ENCODE data around the gene SWI5.

- TF ChIP-seq, protein P1, sequence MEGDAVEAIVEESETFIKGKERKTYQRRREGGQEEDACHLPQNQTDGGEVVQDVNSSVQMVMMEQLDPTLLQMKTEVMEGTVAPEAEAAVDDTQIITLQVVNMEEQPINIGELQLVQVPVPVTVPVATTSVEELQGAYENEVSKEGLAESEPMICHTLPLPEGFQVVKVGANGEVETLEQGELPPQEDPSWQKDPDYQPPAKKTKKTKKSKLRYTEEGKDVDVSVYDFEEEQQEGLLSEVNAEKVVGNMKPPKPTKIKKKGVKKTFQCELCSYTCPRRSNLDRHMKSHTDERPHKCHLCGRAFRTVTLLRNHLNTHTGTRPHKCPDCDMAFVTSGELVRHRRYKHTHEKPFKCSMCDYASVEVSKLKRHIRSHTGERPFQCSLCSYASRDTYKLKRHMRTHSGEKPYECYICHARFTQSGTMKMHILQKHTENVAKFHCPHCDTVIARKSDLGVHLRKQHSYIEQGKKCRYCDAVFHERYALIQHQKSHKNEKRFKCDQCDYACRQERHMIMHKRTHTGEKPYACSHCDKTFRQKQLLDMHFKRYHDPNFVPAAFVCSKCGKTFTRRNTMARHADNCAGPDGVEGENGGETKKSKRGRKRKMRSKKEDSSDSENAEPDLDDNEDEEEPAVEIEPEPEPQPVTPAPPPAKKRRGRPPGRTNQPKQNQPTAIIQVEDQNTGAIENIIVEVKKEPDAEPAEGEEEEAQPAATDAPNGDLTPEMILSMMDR (IDR thresholded peaks at IDR 0.05; ENCODE audit: insufficient read depth, low read length, poor library complexity, severe bottlenecking), result no peak
- no peak for TF ChIP-seq EZH2phosphoT487 (conservative IDR thresholded peaks at IDR 0.05; ENCODE audit: low read length)
Measured at GRCh38 chr9:128286440-128286839, 10.4 kb downstream of the SWI5 start.
